ENCODE data around the gene BPIFB3. TPM values are rescaled to one million over a fixed set of nuclear protein-coding genes. Genes with fewer than 3 reads are reported as not detected.
A peak's percentile ranks its signal among the peaks of the same experiment; 100 is the strongest.

BPIFB3 gene, protein sequence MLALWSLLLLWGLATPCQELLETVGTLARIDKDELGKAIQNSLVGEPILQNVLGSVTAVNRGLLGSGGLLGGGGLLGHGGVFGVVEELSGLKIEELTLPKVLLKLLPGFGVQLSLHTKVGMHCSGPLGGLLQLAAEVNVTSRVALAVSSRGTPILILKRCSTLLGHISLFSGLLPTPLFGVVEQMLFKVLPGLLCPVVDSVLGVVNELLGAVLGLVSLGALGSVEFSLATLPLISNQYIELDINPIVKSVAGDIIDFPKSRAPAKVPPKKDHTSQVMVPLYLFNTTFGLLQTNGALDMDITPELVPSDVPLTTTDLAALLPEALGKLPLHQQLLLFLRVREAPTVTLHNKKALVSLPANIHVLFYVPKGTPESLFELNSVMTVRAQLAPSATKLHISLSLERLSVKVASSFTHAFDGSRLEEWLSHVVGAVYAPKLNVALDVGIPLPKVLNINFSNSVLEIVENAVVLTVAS
- total RNA-seq = not detected
- long read RNA-seq, donor 1 = 0 reads
- long read RNA-seq, donor 2 = 0 reads

- DNase-seq (ENCODE audit: low spot score) = no peak
- intact Hi-C loops (cut with DNase I) = no loop called here
These were observed at the start of gene BPIFB3 for GRCh38 chr20:33053291-33054106. Gene BPIFB3 (plus strand): TSS chr20:33053903. CDS start chr20:33055436, 1,533 bp downstream.

DNA sequence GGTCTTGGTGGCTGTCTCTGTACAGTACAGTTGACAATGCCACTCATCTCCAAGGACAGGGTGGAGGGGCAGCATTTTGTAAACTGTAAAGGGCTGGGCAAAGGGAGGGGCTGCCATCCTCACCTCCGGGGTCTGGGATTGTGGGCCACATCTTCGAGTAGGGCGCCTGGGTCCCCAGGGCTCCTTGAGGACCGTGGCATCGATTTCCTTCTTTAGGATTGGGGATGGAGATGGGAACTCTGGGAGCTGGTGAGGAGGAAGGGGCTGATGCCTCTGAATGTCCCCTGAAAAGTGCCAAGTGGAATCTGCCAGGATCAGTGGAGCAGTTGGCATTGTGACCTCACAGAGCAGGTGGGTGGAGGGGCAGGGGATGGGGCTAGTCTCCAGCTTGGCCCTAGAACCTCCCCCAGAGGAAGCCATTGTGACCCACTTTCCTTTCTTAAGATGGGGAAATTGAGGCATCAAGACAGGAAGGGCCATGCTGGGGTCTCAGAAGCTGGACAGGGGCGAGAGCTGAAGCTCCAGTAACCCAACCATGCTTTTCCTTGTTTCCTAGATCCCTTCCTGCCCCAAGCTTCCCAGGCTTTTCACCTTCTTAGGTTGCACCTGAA, 49.5 kb upstream of the BPIFB3 start, which contains the start of gene SUN5:
TSS of gene SUN5 (minus strand) at position 293 of the 611 bp plus-strand sequence. CDS start at position 200, 93 bp downstream.
- intact Hi-C loops (cut with DNase I) = no loop called here
- peak; percentile 60 for DNase-seq (ENCODE audit: low spot score)

GRCh38 chr20:33005132-33005566, 48.6 kb upstream of the BPIFB3 start:
- no peak for DNase-seq (ENCODE audit: low spot score)
- intact Hi-C loops (cut with DNase I) = no loop called here

DNA sequence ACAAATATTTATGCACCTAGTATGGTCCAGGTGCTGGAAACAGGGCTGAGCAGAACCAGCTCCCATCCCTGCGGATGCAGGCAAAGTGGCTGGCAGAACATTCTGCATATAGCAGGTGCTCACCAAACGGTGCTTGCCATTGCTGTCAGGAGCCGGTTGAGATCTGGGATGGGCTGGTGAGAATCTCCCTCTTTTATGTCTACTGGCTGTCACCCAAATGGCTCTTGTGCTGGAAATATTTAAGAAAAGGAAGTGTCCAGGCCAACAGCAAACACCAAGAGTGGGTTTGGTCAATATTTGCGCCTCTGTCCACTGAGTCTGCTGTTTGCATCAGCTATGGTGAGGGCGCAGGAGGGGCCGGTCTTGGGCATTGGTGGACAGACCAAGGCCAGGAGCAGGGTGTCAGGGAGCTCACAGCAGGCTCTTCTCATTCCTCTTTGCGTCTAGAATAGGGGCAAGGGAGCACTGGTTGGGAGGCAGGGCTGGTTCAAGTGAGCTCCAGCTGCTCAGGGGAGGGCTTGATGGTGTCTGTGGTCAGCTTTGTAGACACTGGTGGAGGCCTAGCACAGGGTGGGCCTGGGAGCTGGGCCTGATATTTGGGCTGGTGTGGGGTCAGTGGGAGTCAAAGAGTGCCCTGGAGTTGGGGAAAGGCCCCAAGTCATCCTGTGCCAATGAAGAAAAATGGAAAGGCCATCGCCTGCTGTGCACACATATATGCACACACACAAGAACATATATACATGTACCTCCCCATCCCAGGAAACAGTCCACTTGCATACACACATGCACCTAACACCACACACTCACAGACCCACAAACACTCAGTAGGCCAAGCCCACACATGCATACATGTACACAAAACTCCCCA, 47.6 kb upstream of the BPIFB3 start:
- DNase-seq (ENCODE audit: low spot score) = peak; percentile 55
- intact Hi-C loops (cut with DNase I) = no loop called here

DNA sequence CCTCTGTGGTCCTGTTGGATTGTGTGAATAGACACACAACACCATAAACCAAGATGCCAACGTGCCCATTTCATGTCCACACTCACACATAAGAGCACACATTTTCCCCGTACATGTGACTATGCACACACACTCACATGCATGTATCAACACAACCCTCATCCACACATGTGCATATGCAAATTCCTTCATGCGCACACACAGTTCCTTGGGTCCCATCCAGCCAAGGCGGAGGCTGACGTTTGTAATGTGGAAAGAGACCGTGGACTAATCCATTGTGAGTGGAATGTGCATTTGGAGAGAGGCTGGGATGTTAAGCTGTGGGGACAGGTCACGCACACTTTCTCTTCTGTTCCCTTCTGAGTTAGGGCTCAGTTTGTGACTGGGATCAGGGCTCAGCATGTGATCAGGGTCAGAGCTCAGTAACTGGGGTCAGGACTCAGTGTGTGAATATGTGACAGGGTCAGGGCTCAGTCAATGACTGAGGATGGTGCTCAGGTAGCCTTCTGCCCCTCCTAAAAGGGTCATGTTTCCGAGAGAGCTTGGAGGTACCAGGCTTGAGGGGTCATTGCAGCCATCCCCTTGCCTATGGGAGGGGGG, 46.8 kb upstream of the BPIFB3 start:
- peak; percentile 46 for DNase-seq (ENCODE audit: low spot score)
- intact Hi-C loops (cut with DNase I) = loop anchor here in 1 of 2 donors (1.0 kb wide), 1 partner anchor 31 kb away; no protein-coding TSS in a partner anchor

DNA sequence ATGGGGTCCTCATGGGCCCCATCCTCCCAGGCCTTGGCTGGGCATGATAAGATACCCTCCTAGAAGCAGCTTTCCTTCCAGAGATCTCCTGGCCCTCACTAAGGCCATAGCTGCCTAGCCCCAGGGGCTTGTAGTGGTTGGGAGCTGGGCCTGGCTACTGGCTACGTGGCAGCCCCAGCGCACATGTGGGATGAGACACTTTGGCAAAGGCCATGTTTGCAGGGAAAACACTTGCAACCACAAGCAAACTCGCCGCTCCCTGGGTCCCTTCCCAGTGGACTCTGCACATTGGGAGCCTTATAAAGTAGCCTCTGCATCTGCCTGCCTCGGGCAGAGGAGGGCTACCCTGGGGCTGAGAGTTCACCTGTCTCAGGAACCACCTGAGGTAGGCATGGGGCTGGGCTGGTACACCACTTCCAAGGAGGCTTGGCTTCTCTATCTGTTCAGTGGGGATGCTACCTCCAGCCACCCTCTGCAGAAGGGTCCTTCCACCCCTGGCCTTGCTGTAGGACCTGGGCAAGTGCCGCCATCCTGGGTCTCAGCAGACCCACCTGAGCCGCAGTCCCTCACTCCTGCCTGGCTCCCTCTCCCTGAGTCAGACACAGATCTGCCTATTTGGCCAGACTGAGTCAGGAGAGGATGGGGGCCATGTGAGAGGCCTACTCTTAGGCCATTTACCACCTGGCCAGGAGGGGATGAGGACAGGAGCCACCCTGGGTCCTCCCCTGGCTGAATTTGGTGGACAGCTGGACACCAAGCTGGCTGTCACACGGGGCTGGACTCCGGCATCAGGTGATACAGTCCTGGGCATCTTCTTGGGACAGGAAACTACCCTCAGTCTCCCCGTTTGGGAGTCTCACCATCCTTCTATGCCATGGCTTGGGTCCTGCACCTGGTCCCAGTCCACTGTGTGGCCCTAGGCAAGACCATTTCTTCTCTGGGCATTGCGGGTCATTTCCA, 46.0 kb upstream of the BPIFB3 start, which contains the start of gene BPIFB2:
TSS of gene BPIFB2 (plus strand) at position 329 of the 960 bp plus-strand sequence. CDS start 871 bp downstream, outside the sequence.
- intact Hi-C loops (cut with DNase I) = loop anchor here in 1 of 2 donors (1.0 kb wide), 1 partner anchor 31 kb away; no protein-coding TSS in a partner anchor

DNA sequence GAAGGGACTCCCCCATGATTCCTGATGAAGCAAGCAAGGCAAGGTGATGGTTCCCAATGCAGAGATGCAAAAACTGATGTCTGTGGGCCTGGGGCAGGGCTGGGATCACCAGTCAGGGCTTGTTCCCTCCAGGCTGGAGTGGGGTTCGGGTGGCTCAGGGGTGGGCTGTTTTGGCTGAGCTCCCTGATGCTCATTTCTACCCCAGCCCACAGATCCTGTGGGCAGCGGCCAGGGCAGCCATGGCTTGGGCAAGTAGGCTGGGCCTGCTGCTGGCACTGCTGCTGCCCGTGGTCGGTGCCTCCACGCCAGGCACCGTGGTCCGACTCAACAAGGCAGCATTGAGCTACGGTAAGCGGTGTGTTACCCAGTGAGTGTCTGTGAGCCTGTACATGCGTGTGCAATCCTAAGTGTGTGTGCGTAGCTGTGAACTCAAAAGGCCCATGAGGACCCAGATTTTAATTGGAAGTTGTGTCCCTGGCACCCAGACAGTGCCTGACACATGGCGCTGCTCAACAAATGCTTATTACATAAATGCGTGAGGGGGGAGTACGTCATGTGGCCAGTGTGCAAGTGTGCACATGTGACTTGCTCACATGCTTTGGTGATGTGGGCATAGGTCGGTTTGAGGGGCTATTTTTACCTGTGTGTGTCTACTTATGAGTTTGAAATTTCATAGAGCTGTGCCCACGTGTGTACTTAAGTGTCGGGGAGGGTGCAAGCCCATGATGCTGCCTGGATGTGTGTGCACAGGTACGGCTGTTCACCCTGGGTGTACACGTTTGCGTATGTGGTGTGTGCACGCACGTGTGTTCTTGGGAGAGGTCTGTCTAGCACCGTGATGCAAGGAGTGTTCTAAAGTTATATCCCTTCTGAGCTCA, 45.1 kb upstream of the BPIFB3 start:
- intact Hi-C loops (cut with DNase I) = no loop called here
- DNase-seq (ENCODE audit: low spot score) = peak; percentile 48

More for the DNA sequence above, 46.0 kb upstream of the BPIFB3 start, which contains the start of gene BPIFB2:
- peak; percentile 72 for DNase-seq (ENCODE audit: low spot score)

GRCh38 chr20:33009214-33010132, 44.2 kb upstream of the BPIFB3 start:
- DNase-seq (ENCODE audit: low spot score) = peak; percentile 71
- intact Hi-C loops (cut with DNase I) = loop anchor here in 1 of 2 donors (10.0 kb wide), 1 partner anchor 635 kb away; no protein-coding TSS in a partner anchor

GRCh38 chr20:33010133-33010504, 43.6 kb upstream of the BPIFB3 start:
- peak; percentile 35 for DNase-seq (ENCODE audit: low spot score)
- intact Hi-C loops (cut with DNase I) = loop anchor here in 1 of 2 donors (10.0 kb wide), 1 partner anchor 635 kb away; no protein-coding TSS in a partner anchor

- peak; percentile 57 for DNase-seq (ENCODE audit: low spot score)
- intact Hi-C loops (cut with DNase I) = loop anchor here in 1 of 2 donors (10.0 kb wide), 1 partner anchor 634 kb away; no protein-coding TSS in a partner anchor
These were observed 42.8 kb upstream of the BPIFB3 start for GRCh38 chr20:33010674-33011449.

GRCh38 chr20:33012327-33013189, 41.1 kb upstream of the BPIFB3 start:
- intact Hi-C loops (cut with DNase I) = loop anchor here in 1 of 2 donors (10.0 kb wide), 1 partner anchor 632 kb away; no protein-coding TSS in a partner anchor
- DNase-seq (ENCODE audit: low spot score) = peak; percentile 22

GRCh38 chr20:33013701-33014326, 39.9 kb upstream of the BPIFB3 start:
- intact Hi-C loops (cut with DNase I) = loop anchor here in 1 of 2 donors (10.0 kb wide), 1 partner anchor 631 kb away; no protein-coding TSS in a partner anchor
- peak; percentile 46 for DNase-seq (ENCODE audit: low spot score)

All from posterior vena cava (tissue), 2 donors.